Measurements from ENCODE around the gene USP10.

USP10 gene

DNA sequence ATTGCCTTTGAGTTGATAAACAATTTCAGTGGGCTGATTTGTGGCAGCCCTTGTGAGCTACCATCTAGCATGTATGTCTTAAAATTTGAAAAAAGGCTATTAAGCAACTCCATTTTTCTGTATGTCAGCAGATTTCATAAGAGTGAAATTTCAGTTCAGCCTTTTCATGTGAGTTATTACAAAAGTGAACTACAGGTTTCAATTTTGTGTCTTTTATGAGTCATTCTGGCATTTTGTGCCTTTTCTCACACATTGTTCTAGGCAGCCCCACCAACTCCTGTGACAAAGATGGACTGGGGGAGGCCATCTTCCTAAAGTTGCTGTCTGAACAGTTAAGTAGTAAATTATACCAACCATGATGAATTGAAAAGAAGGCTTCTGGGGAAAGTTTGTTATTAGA lies 52.1 kb downstream of the USP10 start:
- ATAC-seq, result no peak
- TF ChIP-seq SNAI2 (CRISPR knock-in tag; IDR thresholded peaks at IDR 0.05) (no peak), ARNTL (CRISPR knock-in tag; IDR thresholded peaks at IDR 0.05; ENCODE audit: borderline replicate concordance, low read depth) (no peak), ESRRG (CRISPR knock-in tag; IDR thresholded peaks at IDR 0.05) (no peak), ZFP3 (CRISPR knock-in tag; IDR thresholded peaks at IDR 0.05) (no peak), GLIS3 (CRISPR knock-in tag; IDR thresholded peaks at IDR 0.05) (no peak), TCF4 (CRISPR knock-in tag; IDR thresholded peaks at IDR 0.05; ENCODE audit: borderline replicate concordance) (no peak), ZFP30 (CRISPR knock-in tag; IDR thresholded peaks at IDR 0.05) (no peak), OSR1 (CRISPR knock-in tag; IDR thresholded peaks at IDR 0.05) (no peak), ZC3H10 (CRISPR knock-in tag; IDR thresholded peaks at IDR 0.05) (no peak), RARB (CRISPR knock-in tag; IDR thresholded peaks at IDR 0.05) (no peak), BACH2 (CRISPR knock-in tag; IDR thresholded peaks at IDR 0.05; ENCODE audit: borderline replicate concordance) (no peak), CSDC2 (CRISPR knock-in tag; IDR thresholded peaks at IDR 0.05) (no peak), ZNF565 (CRISPR knock-in tag; conservative IDR thresholded peaks at IDR 0.05; ENCODE audit: low read depth) (no peak), TOX (CRISPR knock-in tag; IDR thresholded peaks at IDR 0.05; ENCODE audit: borderline replicate concordance) (no peak), ZNF8 (CRISPR knock-in tag; IDR thresholded peaks at IDR 0.05) (no peak), PPARA (CRISPR knock-in tag; IDR thresholded peaks at IDR 0.05; ENCODE audit: borderline replicate concordance) (no peak)
- TF ChIP-seq, protein P1, sequence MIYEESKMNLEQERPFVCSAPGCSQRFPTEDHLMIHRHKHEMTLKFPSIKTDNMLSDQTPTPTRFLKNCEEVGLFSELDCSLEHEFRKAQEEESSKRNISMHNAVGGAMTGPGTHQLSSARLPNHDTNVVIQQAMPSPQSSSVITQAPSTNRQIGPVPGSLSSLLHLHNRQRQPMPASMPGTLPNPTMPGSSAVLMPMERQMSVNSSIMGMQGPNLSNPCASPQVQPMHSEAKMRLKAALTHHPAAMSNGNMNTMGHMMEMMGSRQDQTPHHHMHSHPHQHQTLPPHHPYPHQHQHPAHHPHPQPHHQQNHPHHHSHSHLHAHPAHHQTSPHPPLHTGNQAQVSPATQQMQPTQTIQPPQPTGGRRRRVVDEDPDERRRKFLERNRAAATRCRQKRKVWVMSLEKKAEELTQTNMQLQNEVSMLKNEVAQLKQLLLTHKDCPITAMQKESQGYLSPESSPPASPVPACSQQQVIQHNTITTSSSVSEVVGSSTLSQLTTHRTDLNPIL (CRISPR knock-in tag; IDR thresholded peaks at IDR 0.05; ENCODE audit: low read depth), result no peak
- TF ChIP-seq, protein P2, sequence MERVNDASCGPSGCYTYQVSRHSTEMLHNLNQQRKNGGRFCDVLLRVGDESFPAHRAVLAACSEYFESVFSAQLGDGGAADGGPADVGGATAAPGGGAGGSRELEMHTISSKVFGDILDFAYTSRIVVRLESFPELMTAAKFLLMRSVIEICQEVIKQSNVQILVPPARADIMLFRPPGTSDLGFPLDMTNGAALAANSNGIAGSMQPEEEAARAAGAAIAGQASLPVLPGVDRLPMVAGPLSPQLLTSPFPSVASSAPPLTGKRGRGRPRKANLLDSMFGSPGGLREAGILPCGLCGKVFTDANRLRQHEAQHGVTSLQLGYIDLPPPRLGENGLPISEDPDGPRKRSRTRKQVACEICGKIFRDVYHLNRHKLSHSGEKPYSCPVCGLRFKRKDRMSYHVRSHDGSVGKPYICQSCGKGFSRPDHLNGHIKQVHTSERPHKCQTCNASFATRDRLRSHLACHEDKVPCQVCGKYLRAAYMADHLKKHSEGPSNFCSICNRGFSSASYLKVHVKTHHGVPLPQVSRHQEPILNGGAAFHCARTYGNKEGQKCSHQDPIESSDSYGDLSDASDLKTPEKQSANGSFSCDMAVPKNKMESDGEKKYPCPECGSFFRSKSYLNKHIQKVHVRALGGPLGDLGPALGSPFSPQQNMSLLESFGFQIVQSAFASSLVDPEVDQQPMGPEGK (CRISPR knock-in tag; IDR thresholded peaks at IDR 0.05; ENCODE audit: borderline replicate concordance), result no peak
- TF ChIP-seq, protein P3, sequence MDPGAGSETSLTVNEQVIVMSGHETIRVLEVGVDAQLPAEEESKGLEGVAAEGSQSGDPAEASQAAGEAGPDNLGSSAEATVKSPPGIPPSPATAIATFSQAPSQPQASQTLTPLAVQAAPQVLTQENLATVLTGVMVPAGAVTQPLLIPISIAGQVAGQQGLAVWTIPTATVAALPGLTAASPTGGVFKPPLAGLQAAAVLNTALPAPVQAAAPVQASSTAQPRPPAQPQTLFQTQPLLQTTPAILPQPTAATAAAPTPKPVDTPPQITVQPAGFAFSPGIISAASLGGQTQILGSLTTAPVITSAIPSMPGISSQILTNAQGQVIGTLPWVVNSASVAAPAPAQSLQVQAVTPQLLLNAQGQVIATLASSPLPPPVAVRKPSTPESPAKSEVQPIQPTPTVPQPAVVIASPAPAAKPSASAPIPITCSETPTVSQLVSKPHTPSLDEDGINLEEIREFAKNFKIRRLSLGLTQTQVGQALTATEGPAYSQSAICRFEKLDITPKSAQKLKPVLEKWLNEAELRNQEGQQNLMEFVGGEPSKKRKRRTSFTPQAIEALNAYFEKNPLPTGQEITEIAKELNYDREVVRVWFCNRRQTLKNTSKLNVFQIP (CRISPR knock-in tag; IDR thresholded peaks at IDR 0.05; ENCODE audit: borderline replicate concordance, low read depth), result no peak
- TF ChIP-seq, protein P4, sequence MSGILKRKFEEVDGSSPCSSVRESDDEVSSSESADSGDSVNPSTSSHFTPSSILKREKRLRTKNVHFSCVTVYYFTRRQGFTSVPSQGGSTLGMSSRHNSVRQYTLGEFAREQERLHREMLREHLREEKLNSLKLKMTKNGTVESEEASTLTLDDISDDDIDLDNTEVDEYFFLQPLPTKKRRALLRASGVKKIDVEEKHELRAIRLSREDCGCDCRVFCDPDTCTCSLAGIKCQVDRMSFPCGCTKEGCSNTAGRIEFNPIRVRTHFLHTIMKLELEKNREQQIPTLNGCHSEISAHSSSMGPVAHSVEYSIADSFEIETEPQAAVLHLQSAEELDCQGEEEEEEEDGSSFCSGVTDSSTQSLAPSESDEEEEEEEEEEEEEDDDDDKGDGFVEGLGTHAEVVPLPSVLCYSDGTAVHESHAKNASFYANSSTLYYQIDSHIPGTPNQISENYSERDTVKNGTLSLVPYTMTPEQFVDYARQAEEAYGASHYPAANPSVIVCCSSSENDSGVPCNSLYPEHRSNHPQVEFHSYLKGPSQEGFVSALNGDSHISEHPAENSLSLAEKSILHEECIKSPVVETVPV (CRISPR knock-in tag; IDR thresholded peaks at IDR 0.05), result no peak

DNA sequence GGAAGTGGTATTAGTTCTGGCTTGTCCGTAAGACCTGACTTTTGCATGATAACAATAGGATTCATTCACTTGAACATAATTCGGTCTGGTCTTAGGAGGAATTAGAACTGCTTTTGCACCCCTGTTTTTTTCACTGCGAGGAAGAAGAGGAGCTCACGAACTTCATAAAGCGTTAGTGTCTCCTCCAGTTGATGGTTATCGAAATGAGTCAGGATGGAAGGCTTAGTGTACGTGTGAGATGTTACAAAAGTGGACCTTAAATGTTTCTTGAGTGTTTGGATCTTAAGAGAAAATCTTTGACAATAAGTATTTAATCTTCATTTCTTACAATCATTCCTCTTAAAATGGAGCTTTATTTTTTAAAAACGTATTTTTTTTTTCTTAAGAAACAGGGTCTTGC lies 52.8 kb downstream of the USP10 start:
- no peak for ATAC-seq
- no peak for TF ChIP-seq ZNF70 (CRISPR knock-in tag; IDR thresholded peaks at IDR 0.05)
- TF ChIP-seq PPARA (CRISPR knock-in tag; IDR thresholded peaks at IDR 0.05; ENCODE audit: borderline replicate concordance), result no peak
- TF ChIP-seq ZFP3 (CRISPR knock-in tag; IDR thresholded peaks at IDR 0.05), result no peak
- TF ChIP-seq ZC3H10 (CRISPR knock-in tag; IDR thresholded peaks at IDR 0.05), result no peak
- TF ChIP-seq, protein P4 (CRISPR knock-in tag; IDR thresholded peaks at IDR 0.05), result no peak
- TF ChIP-seq, protein P5, sequence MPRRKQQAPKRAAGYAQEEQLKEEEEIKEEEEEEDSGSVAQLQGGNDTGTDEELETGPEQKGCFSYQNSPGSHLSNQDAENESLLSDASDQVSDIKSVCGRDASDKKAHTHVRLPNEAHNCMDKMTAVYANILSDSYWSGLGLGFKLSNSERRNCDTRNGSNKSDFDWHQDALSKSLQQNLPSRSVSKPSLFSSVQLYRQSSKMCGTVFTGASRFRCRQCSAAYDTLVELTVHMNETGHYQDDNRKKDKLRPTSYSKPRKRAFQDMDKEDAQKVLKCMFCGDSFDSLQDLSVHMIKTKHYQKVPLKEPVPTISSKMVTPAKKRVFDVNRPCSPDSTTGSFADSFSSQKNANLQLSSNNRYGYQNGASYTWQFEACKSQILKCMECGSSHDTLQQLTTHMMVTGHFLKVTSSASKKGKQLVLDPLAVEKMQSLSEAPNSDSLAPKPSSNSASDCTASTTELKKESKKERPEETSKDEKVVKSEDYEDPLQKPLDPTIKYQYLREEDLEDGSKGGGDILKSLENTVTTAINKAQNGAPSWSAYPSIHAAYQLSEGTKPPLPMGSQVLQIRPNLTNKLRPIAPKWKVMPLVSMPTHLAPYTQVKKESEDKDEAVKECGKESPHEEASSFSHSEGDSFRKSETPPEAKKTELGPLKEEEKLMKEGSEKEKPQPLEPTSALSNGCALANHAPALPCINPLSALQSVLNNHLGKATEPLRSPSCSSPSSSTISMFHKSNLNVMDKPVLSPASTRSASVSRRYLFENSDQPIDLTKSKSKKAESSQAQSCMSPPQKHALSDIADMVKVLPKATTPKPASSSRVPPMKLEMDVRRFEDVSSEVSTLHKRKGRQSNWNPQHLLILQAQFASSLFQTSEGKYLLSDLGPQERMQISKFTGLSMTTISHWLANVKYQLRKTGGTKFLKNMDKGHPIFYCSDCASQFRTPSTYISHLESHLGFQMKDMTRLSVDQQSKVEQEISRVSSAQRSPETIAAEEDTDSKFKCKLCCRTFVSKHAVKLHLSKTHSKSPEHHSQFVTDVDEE (CRISPR knock-in tag; IDR thresholded peaks at IDR 0.05), result no peak
- no peak for TF ChIP-seq GLIS3 (CRISPR knock-in tag; IDR thresholded peaks at IDR 0.05)
- TF ChIP-seq, protein P1 (CRISPR knock-in tag; IDR thresholded peaks at IDR 0.05; ENCODE audit: low read depth), result no peak
- TF ChIP-seq TOX (CRISPR knock-in tag; IDR thresholded peaks at IDR 0.05; ENCODE audit: borderline replicate concordance), result no peak
- TF ChIP-seq BACH2 (CRISPR knock-in tag; IDR thresholded peaks at IDR 0.05; ENCODE audit: borderline replicate concordance), result no peak
- TF ChIP-seq RARB (CRISPR knock-in tag; IDR thresholded peaks at IDR 0.05), result no peak
- no peak for TF ChIP-seq ARNTL (CRISPR knock-in tag; IDR thresholded peaks at IDR 0.05; ENCODE audit: borderline replicate concordance, low read depth)
- TF ChIP-seq, protein P3 (CRISPR knock-in tag; IDR thresholded peaks at IDR 0.05; ENCODE audit: borderline replicate concordance, low read depth), result no peak
- no peak for TF ChIP-seq ZFP30 (CRISPR knock-in tag; IDR thresholded peaks at IDR 0.05)
- no peak for TF ChIP-seq OSR1 (CRISPR knock-in tag; IDR thresholded peaks at IDR 0.05)
- no peak for TF ChIP-seq ZNF8 (CRISPR knock-in tag; IDR thresholded peaks at IDR 0.05)
- TF ChIP-seq CSDC2 (CRISPR knock-in tag; IDR thresholded peaks at IDR 0.05), result no peak
- TF ChIP-seq ESRRG (CRISPR knock-in tag; IDR thresholded peaks at IDR 0.05), result no peak
- no peak for TF ChIP-seq TCF4 (CRISPR knock-in tag; IDR thresholded peaks at IDR 0.05; ENCODE audit: borderline replicate concordance)

All from SK-N-SH treated with all-trans-retinoic acid at 6 μM for 48 hours (cell line).